CD4-positive, alpha-beta T cell (primary cell): ENCODE data around the gene OR5AU1. TPM values are rescaled to one million over a fixed set of nuclear protein-coding genes. Genes with fewer than 3 reads are reported as not detected.
A peak's percentile ranks its signal among the peaks of the same experiment; 100 is the strongest.

Experiments used
- ATAC-seq: fragments of 200-7000 bp; cut with Tn5 transposase; one replicate; pipeline ENCODE4 v1.10.0; 2022; ENCODE audit warnings: mild to moderate bottlenecking; ENCODE audit not compliant: poor library complexity
- CTCF ChIA-PET: fragments of 350-600 bp; sonication (Branson Sonifier 250); formaldehyde crosslinking; loops from one replicate; lab custom pipeline; 2021; ENCODE audit warnings: antibody characterized with exemption, inconsistent platforms; lab: Charles Lee
- POLR2A ChIA-PET: fragments of 350-600 bp; sonication (Branson Sonifier 250); formaldehyde crosslinking; loops from one replicate; lab custom pipeline; 2021; ENCODE audit warnings: antibody characterized with exemption, inconsistent platforms; lab: Charles Lee
- DNase-seq, 14 experiments: peaks; one replicate each; pipeline ENCODE4 v3.0.0-alpha.2; 2013 to 2020; ENCODE audit warnings: mixed read lengths in 2 of 14
- H3K27ac ChIP-seq, 2 donors: one replicate each; pipeline versions ENCODE4 v1.5.1 to v1.7.0; 2013; ENCODE audit warnings: low read length in 2 of 2, low read depth in 1 of 2, mild to moderate bottlenecking in 1 of 2
- H3K27me3 ChIP-seq, 2 experiments: 1 replicate in 1 of 2; 2 replicates in 1 of 2; pipeline versions ENCODE4 v1.6.1 to v1.7.0; 2013; ENCODE audit warnings: low read length in 2 of 2, control low read depth in 1 of 2, mild to moderate bottlenecking in 1 of 2, moderate library complexity in 1 of 2; ENCODE audit not compliant: insufficient read depth in 2 of 2, control insufficient read depth in 1 of 2
- H3K36me3 ChIP-seq: one replicate; pipeline ENCODE4 v1.6.1; 2013; ENCODE audit warnings: low read length, control low read depth; ENCODE audit not compliant: insufficient read depth
- H3K4me1 ChIP-seq: one replicate; pipeline ENCODE4 v1.6.1; 2013; ENCODE audit warnings: low read length, control low read depth; ENCODE audit not compliant: insufficient read depth
- H3K4me3 ChIP-seq: one replicate; pipeline ENCODE4 v1.5.1; 2013; ENCODE audit warnings: mild to moderate bottlenecking, low read length, moderate library complexity
- H3K9me3 ChIP-seq, 2 experiments: 1 replicate in 1 of 2; 2 replicates in 1 of 2; pipeline versions ENCODE4 v1.6.1 to v1.7.0; 2013; ENCODE audit warnings: low read length in 2 of 2, mild to moderate bottlenecking in 2 of 2, control low read depth in 1 of 2, moderate library complexity in 1 of 2; ENCODE audit not compliant: control insufficient read depth in 1 of 2, insufficient read depth in 1 of 2
- H3K27ac Mint-ChIP-seq: one replicate; pipeline ENCODE4 v1.8.0; 2020; ENCODE audit warnings: mixed read lengths
- H3K27me3 Mint-ChIP-seq: one replicate; pipeline ENCODE4 v1.8.0; 2021; ENCODE audit warnings: mixed read lengths
- H3K36me3 Mint-ChIP-seq: one replicate; pipeline ENCODE4 v1.8.0; 2021; ENCODE audit warnings: low read depth, mixed read lengths
- H3K4me1 Mint-ChIP-seq: one replicate; pipeline ENCODE4 v1.8.0; 2021; ENCODE audit warnings: low read depth, mixed read lengths
- H3K4me3 Mint-ChIP-seq: one replicate; pipeline ENCODE4 v1.8.0; 2020; ENCODE audit warnings: mild to moderate bottlenecking, mixed read lengths
- H3K9me3 Mint-ChIP-seq: one replicate; pipeline ENCODE4 v1.8.0; 2020; ENCODE audit warnings: mixed read lengths
- CTCF ChIP-seq: fragments of 200-600 bp; IDR thresholded peaks from one replicate; pipeline ENCODE4 v1.8.0; 2022; ENCODE audit warnings: antibody characterized with exemption, mild to moderate bottlenecking
- intact Hi-C, 2 experiments: fragments of 100-400 bp; cut with DNase I in 1 of 2; cut with micrococcal nuclease in 1 of 2; formaldehyde crosslinking; loops; one replicate each; pipeline versions ENCODE4 v1.15.1 to v1.9.0; 2023 to 2025; cut with DNase I, micrococcal nuclease
- total RNA-seq, 174 experiments: library from RNA in 2 of 174; stranded (reverse) in 2 of 174; gene quantifications; one replicate each; pipeline ENCODE4 v1.2.3 and lab custom pipeline; 2021 to 2026

The OR5AU1 gene
- total RNA-seq, 2 experiments from 2014 or later = not detected

GRCh38 chr14:21204167-21205025 lies 48.5 kb upstream of the OR5AU1 start:
- H3K4me3 ChIP-seq = no peak overlapping the region
- CTCF ChIA-PET = interaction anchor here (0.9 kb wide), 1 partner anchor 61 kb away, joined by 3 read pairs; no protein-coding TSS in a partner anchor
- no peak for TF ChIP-seq CTCF
- intact Hi-C loops = no loop called here
- no peaks in the 10 kb centered on the region for H3K4me1 ChIP-seq
- ATAC-seq = no peak
- H3K4me1 Mint-ChIP-seq = peaks cover 37% of the 10 kb centered on the region
- H3K9me3 ChIP-seq = no peaks in the 10 kb centered on the region
- POLR2A ChIA-PET = no interaction called here
- peaks cover 35% of the 10 kb centered on the region for H3K36me3 ChIP-seq
- peaks cover 59% of the 10 kb centered on the region for H3K36me3 Mint-ChIP-seq
- no peak overlapping the region for H3K27ac ChIP-seq
- peak in 2 of 14 experiments; percentile 9 to 34 for DNase-seq
- no peaks in the 10 kb centered on the region for H3K27me3 ChIP-seq
- H3K27ac Mint-ChIP-seq = peak overlapping the region; percentile 72
- no peak overlapping the region for H3K4me3 Mint-ChIP-seq
- H3K9me3 Mint-ChIP-seq = no peaks in the 10 kb centered on the region
- H3K27me3 Mint-ChIP-seq = no peaks in the 10 kb centered on the region

- intact Hi-C loops = no loop called here
- H3K4me3 Mint-ChIP-seq = no peak overlapping the region
Observed at GRCh38 chr14:21203470-21204166, 47.8 kb upstream of the OR5AU1 start.

More at GRCh38 chr14:21203470-21204166, 47.8 kb upstream of the OR5AU1 start:
- ChIA-PET POLR2A (interaction anchor here (0.8 to 1.4 kb wide), 2 partner anchors 9 to 12 kb away, joined by 4 to 5 read pairs; no protein-coding TSS in a partner anchor), CTCF (interaction anchor here (0.9 kb wide), 1 partner anchor 62 kb away, joined by 3 read pairs; no protein-coding TSS in a partner anchor)
- no peak overlapping the region for H3K4me3 ChIP-seq
- no peaks in the 10 kb centered on the region for H3K9me3 Mint-ChIP-seq
- H3K27me3 ChIP-seq = no peaks in the 10 kb centered on the region
- H3K27ac ChIP-seq = no peak overlapping the region
- peak overlapping the region; percentile 3 for H3K27ac Mint-ChIP-seq
- no peaks in the 10 kb centered on the region for H3K4me1 ChIP-seq
- peaks cover 27% of the 10 kb centered on the region for H3K36me3 ChIP-seq
- ATAC-seq = no peak
- H3K4me1 Mint-ChIP-seq = peaks cover 37% of the 10 kb centered on the region
- H3K9me3 ChIP-seq = no peaks in the 10 kb centered on the region
- no peaks in the 10 kb centered on the region for H3K27me3 Mint-ChIP-seq
- peaks cover 53% of the 10 kb centered on the region for H3K36me3 Mint-ChIP-seq
- peak in 2 of 14 experiments; percentile 9 to 25 for DNase-seq
- TF ChIP-seq CTCF = no peak
